ENCODE data around the gene VEGFA. TPM values are rescaled to one million over a fixed set of nuclear protein-coding genes. Genes with fewer than 3 reads are reported as not detected.

Gene VEGFA
- total RNA-seq, 1 experiment from 2014 or later = 146 TPM

DNA sequence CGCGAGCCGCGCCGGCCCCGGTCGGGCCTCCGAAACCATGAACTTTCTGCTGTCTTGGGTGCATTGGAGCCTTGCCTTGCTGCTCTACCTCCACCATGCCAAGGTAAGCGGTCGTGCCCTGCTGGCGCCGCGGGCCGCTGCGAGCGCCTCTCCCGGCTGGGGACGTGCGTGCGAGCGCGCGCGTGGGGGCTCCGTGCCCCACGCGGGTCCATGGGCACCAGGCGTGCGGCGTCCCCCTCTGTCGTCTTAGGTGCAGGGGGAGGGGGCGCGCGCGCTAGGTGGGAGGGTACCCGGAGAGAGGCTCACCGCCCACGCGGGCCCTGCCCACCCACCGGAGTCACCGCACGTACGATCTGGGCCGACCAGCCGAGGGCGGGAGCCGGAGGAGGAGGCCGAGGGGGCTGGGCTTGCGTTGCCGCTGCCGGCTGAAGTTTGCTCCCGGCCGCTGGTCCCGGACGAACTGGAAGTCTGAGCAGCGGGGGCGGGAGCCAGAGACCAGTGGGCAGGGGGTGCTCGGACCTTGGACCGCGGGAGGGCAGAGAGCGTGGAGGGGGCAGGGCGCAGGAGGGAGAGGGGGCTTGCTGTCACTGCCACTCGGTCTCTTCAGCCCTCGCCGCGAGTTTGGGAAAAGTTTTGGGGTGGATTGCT, 1.3 kb downstream of the VEGFA start:
- no peaks in the 10 kb centered on the region for H3K9me3 ChIP-seq (ENCODE audit: low read length)
- peaks cover 38% of the 10 kb centered on the region for H3K4me1 ChIP-seq (ENCODE audit: low read length)
- H4K20me1 ChIP-seq (ENCODE audit: insufficient read depth, low read depth, low read length) = peaks cover 4% of the 10 kb centered on the region; the same call in 1 of the 2 replicates
- H3K9ac ChIP-seq (ENCODE audit: low read length) = peak overlapping the region; percentile 95
- H3K4me2 ChIP-seq (ENCODE audit: low read depth, low read length, poor library complexity, severe bottlenecking) = peak overlapping the region; percentile 95
- H3K27ac ChIP-seq (ENCODE audit: low read length) = peak overlapping the region; percentile 77
- peak; percentile 82 for DNase-seq
- H3K9me2 ChIP-seq (replicated peaks; ENCODE audit: insufficient read depth, low read length) = no peaks in the 10 kb centered on the region
- peaks cover 2% of the 10 kb centered on the region; the same call in 1 of the 2 replicates for H3K36me3 ChIP-seq (ENCODE audit: insufficient read depth, low read length)
- H2AFZ ChIP-seq (ENCODE audit: low read length) = peak overlapping the region; percentile 55; the same call in 1 of the 2 replicates
- H3K4me3 ChIP-seq (ENCODE audit: low read length) = peak overlapping the region; percentile 78
- no peaks in the 10 kb centered on the region for H3K27me3 ChIP-seq (ENCODE audit: low read length)
- peaks cover 58% of the 10 kb centered on the region for H3K79me2 ChIP-seq (ENCODE audit: low read length)

DNA sequence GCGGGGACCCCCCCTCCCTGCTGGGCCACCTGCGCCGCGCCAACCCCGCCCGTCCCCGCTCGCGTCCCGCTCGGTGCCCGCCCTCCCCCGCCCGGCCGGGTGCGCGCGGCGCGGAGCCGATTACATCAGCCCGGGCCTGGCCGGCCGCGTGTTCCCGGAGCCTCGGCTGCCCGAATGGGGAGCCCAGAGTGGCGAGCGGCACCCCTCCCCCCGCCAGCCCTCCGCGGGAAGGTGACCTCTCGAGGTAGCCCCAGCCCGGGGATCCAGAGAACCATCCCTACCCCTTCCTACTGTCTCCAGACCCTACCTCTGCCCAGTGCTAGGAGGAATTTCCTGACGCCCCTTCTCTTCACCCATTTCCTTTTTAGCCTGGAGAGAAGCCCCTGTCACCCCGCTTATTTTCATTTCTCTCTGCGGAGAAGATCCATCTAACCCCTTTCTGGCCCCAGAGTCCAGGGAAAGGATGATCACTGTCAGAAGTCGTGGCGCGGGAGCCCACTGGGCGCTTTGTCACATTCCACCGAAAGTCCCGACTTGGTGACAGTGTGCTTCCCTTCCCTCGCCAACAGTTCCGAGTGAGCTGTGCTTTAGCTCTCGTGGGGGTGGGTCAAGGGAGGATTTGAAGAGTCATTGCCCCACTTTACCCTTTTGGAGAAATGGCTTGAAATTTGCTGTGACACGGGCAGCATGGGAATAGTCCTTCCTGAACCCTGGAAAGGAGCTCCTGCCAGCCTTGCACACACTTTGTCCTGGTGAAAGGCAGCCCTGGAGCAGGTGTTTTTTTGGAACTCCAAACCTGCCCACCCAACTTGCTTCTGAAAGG, 2.1 kb downstream of the VEGFA start:
- peak overlapping the region; percentile 78 for H3K4me3 ChIP-seq (ENCODE audit: low read length)
- no peaks in the 10 kb centered on the region for H3K9me2 ChIP-seq (replicated peaks; ENCODE audit: insufficient read depth, low read length)
- H3K36me3 ChIP-seq (ENCODE audit: insufficient read depth, low read length) = peaks cover 2% of the 10 kb centered on the region; the same call in 1 of the 2 replicates
- no peaks in the 10 kb centered on the region for H3K27me3 ChIP-seq (ENCODE audit: low read length)
- H3K27ac ChIP-seq (ENCODE audit: low read length) = peak overlapping the region; percentile 77
- DNase-seq = peak; percentile 82
- H3K4me1 ChIP-seq (ENCODE audit: low read length) = peaks cover 38% of the 10 kb centered on the region
- H3K79me2 ChIP-seq (ENCODE audit: low read length) = peaks cover 58% of the 10 kb centered on the region
- 0 out of 2 replicates have a peak overlapping the region, but pooled peaks have one; percentile 18 for H2AFZ ChIP-seq (ENCODE audit: low read length)
- peak overlapping the region; percentile 95 for H3K9ac ChIP-seq (ENCODE audit: low read length)
- H3K4me2 ChIP-seq (ENCODE audit: low read depth, low read length, poor library complexity, severe bottlenecking) = peak overlapping the region; percentile 95
- peaks cover 6% of the 10 kb centered on the region; the same call in 1 of the 2 replicates for H4K20me1 ChIP-seq (ENCODE audit: insufficient read depth, low read depth, low read length)
- no peaks in the 10 kb centered on the region for H3K9me3 ChIP-seq (ENCODE audit: low read length)

DNA sequence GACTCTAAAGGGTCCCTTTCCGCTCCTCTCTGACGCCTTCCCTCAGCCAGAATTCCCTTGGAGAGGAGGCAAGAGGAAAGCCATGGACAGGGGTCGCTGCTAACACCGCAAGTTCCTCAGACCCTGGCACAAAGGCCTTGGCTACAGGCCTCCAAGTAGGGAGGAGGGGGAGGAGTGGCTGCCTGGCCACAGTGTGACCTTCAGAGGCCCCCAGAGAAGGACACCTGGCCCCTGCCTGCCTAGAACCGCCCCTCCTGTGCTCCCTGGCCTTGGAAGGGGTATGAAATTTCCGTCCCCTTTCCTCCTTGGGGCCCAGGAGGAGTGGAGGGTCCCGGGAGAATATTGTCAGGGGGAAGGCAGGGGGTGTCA, 2.7 kb downstream of the VEGFA start:
- Histone ChIP-seq H3K79me2 (ENCODE audit: low read length) (peaks cover 58% of the 10 kb centered on the region), H3K9ac (ENCODE audit: low read length) (peak overlapping the region; percentile 95), H2AFZ (ENCODE audit: low read length) (no peak overlapping the region), H3K4me3 (ENCODE audit: low read length) (peak overlapping the region; percentile 78), H3K9me3 (ENCODE audit: low read length) (no peaks in the 10 kb centered on the region), H4K20me1 (ENCODE audit: insufficient read depth, low read depth, low read length) (peaks cover 7% of the 10 kb centered on the region), H3K9me2 (replicated peaks; ENCODE audit: insufficient read depth, low read length) (no peaks in the 10 kb centered on the region), H3K4me1 (ENCODE audit: low read length) (peaks cover 38% of the 10 kb centered on the region), H3K27ac (ENCODE audit: low read length) (peak overlapping the region; percentile 77; the same call in 1 of the 2 replicates), H3K36me3 (ENCODE audit: insufficient read depth, low read length) (peaks cover 6% of the 10 kb centered on the region), H3K27me3 (ENCODE audit: low read length) (no peaks in the 10 kb centered on the region), H3K4me2 (ENCODE audit: low read depth, low read length, poor library complexity, severe bottlenecking) (peak overlapping the region; percentile 95)
- DNase-seq = no peak

DNA sequence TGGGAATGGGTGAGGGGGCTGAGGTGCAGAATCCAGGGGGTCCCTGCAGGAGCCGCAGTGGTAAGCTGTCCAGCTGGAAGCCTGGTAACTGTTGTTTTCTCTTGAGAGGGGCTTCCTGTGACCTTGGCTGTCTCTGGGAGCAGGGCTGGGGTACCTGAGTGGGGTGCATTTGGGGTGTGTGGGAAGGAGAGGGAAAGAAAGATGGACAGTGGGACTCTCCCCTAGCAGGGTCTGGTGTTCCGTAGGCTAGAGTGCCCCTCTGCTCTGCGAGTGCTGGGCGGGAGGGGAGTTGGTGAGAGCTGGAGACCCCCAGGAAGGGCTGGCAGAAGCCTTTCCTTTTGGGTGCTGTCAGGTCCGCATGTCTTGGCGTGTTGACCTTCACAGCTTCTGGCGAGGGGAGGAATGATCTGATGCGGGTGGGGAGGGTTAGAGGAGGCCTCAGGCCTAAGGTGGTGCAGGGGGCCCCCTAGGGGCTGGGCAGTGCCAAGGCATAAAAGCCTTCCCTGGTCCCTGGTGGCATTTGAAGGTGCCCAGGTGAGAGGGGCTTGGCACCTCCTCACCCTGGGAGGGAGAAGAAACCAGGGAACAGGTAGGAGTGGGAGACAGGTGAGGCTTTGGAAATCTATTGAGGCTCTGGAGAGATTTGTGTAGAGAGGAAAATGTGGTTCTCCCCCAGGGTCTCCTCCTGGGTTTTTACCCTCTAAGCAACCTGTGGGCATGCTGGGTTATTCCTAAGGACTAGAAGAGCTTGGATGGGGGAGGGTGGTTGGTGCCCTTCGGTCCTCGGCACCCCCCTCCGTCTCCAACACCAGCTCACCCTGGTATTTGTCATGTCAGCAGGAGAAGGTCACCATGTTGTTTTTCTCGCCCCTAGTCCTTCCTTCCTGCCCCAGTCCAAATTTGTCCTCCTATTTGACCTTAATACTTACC, 3.3 kb downstream of the VEGFA start:
- Histone ChIP-seq H4K20me1 (ENCODE audit: insufficient read depth, low read depth, low read length) (peaks cover 11% of the 10 kb centered on the region), H3K9me3 (ENCODE audit: low read length) (no peaks in the 10 kb centered on the region), H3K27ac (ENCODE audit: low read length) (peak overlapping the region; percentile 77; the same call in 1 of the 2 replicates), H3K4me2 (ENCODE audit: low read depth, low read length, poor library complexity, severe bottlenecking) (peak overlapping the region; percentile 95), H3K27me3 (ENCODE audit: low read length) (no peaks in the 10 kb centered on the region), H3K79me2 (ENCODE audit: low read length) (peaks cover 58% of the 10 kb centered on the region), H2AFZ (ENCODE audit: low read length) (no peak overlapping the region), H3K4me3 (ENCODE audit: low read length) (peak overlapping the region; percentile 78), H3K9me2 (replicated peaks; ENCODE audit: insufficient read depth, low read length) (no peaks in the 10 kb centered on the region), H3K4me1 (ENCODE audit: low read length) (peaks cover 38% of the 10 kb centered on the region), H3K9ac (ENCODE audit: low read length) (peak overlapping the region; percentile 95), H3K36me3 (ENCODE audit: insufficient read depth, low read length) (peaks cover 13% of the 10 kb centered on the region)
- DNase-seq = peak; percentile 89

DNA sequence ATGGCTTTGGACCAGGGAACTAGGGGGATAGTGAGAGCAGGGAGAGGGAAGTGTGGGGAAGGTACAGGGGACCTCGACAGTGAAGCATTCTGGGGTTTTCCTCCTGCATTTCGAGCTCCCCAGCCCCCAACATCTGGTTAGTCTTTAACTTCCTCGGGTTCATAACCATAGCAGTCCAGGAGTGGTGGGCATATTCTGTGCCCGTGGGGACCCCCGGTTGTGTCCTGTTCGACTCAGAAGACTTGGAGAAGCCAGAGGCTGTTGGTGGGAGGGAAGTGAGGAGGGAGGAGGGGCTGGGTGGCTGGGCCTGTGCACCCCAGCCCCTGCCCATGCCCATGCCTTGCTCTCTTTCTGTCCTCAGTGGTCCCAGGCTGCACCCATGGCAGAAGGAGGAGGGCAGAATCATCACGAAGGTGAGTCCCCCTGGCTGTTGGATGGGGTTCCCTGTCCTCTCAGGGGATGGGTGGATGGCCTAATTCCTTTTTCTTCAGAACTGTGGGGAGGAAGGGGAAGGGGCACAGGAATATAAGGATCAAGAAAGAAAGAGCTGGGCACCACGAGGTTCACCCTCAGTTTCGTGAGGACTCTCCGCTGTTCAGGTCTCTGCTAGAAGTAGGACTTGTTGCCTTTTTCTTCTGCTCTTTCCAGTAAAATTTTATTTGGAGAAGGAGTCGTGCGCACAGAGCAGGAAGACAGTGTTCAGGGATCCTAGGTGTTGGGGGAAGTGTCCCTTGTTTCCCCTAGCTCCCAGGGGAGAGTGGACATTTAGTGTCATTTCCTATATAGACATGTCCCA, 4.2 kb downstream of the VEGFA start:
- Histone ChIP-seq H2AFZ (ENCODE audit: low read length) (no peak overlapping the region), H3K9me3 (ENCODE audit: low read length) (no peaks in the 10 kb centered on the region), H3K4me3 (ENCODE audit: low read length) (peak overlapping the region; percentile 78; the same call in 1 of the 2 replicates), H3K9ac (ENCODE audit: low read length) (peak overlapping the region; percentile 95), H3K9me2 (replicated peaks; ENCODE audit: insufficient read depth, low read length) (no peaks in the 10 kb centered on the region), H3K4me1 (ENCODE audit: low read length) (peaks cover 38% of the 10 kb centered on the region), H3K27me3 (ENCODE audit: low read length) (no peaks in the 10 kb centered on the region), H3K4me2 (ENCODE audit: low read depth, low read length, poor library complexity, severe bottlenecking) (peak overlapping the region; percentile 95), H3K36me3 (ENCODE audit: insufficient read depth, low read length) (peaks cover 21% of the 10 kb centered on the region), H4K20me1 (ENCODE audit: insufficient read depth, low read depth, low read length) (peaks cover 11% of the 10 kb centered on the region), H3K79me2 (ENCODE audit: low read length) (peaks cover 58% of the 10 kb centered on the region), H3K27ac (ENCODE audit: low read length) (no peak overlapping the region)
- DNase-seq = no peak

DNA sequence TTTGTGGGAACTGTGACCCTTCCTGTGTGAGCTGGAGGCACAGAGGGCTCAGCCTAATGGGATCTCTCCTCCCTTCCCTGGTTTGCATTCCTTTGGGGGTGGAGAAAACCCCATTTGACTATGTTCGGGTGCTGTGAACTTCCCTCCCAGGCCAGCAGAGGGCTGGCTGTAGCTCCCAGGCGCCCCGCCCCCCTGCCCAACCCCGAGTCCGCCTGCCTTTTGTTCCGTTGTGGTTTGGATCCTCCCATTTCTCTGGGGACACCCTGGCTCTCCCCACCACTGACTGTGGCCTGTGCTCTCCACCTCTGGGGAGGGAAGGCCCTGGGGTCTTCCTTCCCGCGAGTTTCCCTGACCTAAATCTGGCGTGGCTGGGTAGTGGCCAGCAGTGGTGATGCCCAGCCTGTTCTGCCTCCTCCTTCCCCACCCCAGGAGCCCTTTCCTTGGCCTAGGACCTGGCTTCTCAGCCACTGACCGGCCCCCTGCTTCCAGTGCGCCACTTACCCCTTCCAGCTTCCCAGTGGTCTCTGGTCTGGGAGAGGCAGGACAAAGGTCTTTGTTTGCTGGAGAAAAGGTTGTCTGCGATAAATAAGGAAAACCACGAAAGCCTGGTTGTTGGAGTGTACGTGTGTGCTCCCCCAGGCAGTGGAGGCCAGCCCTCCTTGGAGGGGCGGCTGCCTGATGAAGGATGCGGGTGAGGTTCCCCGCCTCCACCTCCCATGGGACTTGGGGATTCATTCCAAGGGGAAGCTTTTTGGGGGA, 4.9 kb downstream of the VEGFA start:
- no peak overlapping the region for H3K27ac ChIP-seq (ENCODE audit: low read length)
- H3K79me2 ChIP-seq (ENCODE audit: low read length) = peaks cover 58% of the 10 kb centered on the region
- no peaks in the 10 kb centered on the region for H3K9me2 ChIP-seq (replicated peaks; ENCODE audit: insufficient read depth, low read length)
- H4K20me1 ChIP-seq (ENCODE audit: insufficient read depth, low read depth, low read length) = peaks cover 11% of the 10 kb centered on the region
- no peak overlapping the region for H2AFZ ChIP-seq (ENCODE audit: low read length)
- no peak overlapping the region for H3K9ac ChIP-seq (ENCODE audit: low read length)
- H3K27me3 ChIP-seq (ENCODE audit: low read length) = no peaks in the 10 kb centered on the region
- peaks cover 34% of the 10 kb centered on the region for H3K4me1 ChIP-seq (ENCODE audit: low read length)
- H3K4me2 ChIP-seq (ENCODE audit: low read depth, low read length, poor library complexity, severe bottlenecking) = peak overlapping the region; percentile 95
- H3K4me3 ChIP-seq (ENCODE audit: low read length) = no peak overlapping the region
- H3K36me3 ChIP-seq (ENCODE audit: insufficient read depth, low read length) = peaks cover 22% of the 10 kb centered on the region
- H3K9me3 ChIP-seq (ENCODE audit: low read length) = no peaks in the 10 kb centered on the region
- DNase-seq = peak; percentile 85

DNA sequence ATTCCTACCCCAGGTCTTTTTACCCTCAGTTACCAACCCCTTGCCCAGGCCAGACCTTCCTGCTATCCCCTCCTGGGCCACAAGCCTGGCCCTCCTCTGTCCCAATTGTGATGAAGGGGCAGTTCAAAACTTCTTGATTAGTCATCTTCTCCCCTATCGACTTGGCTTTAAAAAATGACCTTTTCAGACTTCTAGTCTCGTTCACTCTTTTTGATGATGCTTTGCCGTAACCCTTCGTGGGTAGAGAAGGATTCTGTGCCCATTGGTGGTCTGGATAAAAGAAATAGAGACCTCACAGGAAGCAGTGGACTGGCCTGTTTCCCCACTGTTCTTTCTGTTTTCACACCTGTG, 5.5 kb downstream of the VEGFA start:
- Histone ChIP-seq H4K20me1 (ENCODE audit: insufficient read depth, low read depth, low read length) (peaks cover 11% of the 10 kb centered on the region), H3K4me2 (ENCODE audit: low read depth, low read length, poor library complexity, severe bottlenecking) (no peak overlapping the region), H3K9me3 (ENCODE audit: low read length) (no peaks in the 10 kb centered on the region), H3K36me3 (ENCODE audit: insufficient read depth, low read length) (peaks cover 22% of the 10 kb centered on the region), H2AFZ (ENCODE audit: low read length) (no peak overlapping the region), H3K9ac (ENCODE audit: low read length) (no peak overlapping the region), H3K27ac (ENCODE audit: low read length) (no peak overlapping the region), H3K4me3 (ENCODE audit: low read length) (no peak overlapping the region), H3K27me3 (ENCODE audit: low read length) (no peaks in the 10 kb centered on the region), H3K4me1 (ENCODE audit: low read length) (peaks cover 34% of the 10 kb centered on the region), H3K9me2 (replicated peaks; ENCODE audit: insufficient read depth, low read length) (no peaks in the 10 kb centered on the region), H3K79me2 (ENCODE audit: low read length) (peaks cover 53% of the 10 kb centered on the region)
- DNase-seq = no peak

All from Karpas-422 (cell line).